CD4-positive, CD25-positive, alpha-beta regulatory T cell (primary cell): ENCODE measurements around the gene DTNB. TPM values are rescaled to one million over a fixed set of nuclear protein-coding genes. Genes with fewer than 3 reads are reported as not detected.

ENCODE experiments used
- ATAC-seq, 2 donors: fragments of 150-1000 bp; cut with Tn5 transposase; one replicate each; pipeline ENCODE4 v1.10.0; 2021; ENCODE audit warnings: low read depth in 2 of 2, moderate number of reproducible peaks in 2 of 2, moderate library complexity in 1 of 2
- DNase-seq, 3 donors: peaks; one replicate each; pipeline versions ENCODE4 v3.0.0 to v3.0.0-alpha.2; 2012 to 2022; ENCODE audit warnings: mixed read lengths in 1 of 3
- H3K27ac ChIP-seq: one replicate; pipeline ENCODE4 v1.7.0; 2013; ENCODE audit warnings: mild to moderate bottlenecking, low read length; ENCODE audit not compliant: insufficient read depth, poor library complexity, severe bottlenecking
- H3K27me3 ChIP-seq: one replicate; pipeline ENCODE4 v1.7.0; 2013; ENCODE audit warnings: low read length; ENCODE audit not compliant: control insufficient read depth, insufficient read depth
- H3K36me3 ChIP-seq: one replicate; pipeline ENCODE4 v1.7.0; 2013; ENCODE audit warnings: mild to moderate bottlenecking, low read length, moderate library complexity; ENCODE audit not compliant: control insufficient read depth, insufficient read depth
- H3K4me1 ChIP-seq: 2 replicates; pipeline ENCODE4 v1.7.0; 2013; ENCODE audit warnings: mild to moderate bottlenecking, low read length; ENCODE audit not compliant: insufficient read depth, control insufficient read depth, poor library complexity, severe bottlenecking
- H3K4me3 ChIP-seq: one replicate; pipeline ENCODE4 v1.7.0; 2013; ENCODE audit warnings: low read depth, mild to moderate bottlenecking, low read length, moderate library complexity
- H3K9me3 ChIP-seq, 2 experiments: 1 replicate in 1 of 2; 2 replicates in 1 of 2; pipeline ENCODE4 v1.7.0; 2013; ENCODE audit warnings: low read length in 2 of 2, mild to moderate bottlenecking in 1 of 2, moderate library complexity in 1 of 2; ENCODE audit not compliant: control insufficient read depth in 2 of 2
- H3K27ac Mint-ChIP-seq, 3 donors: one replicate each; pipeline ENCODE4 v1.8.0; 2020 to 2022; ENCODE audit warnings: mild to moderate bottlenecking in 3 of 3, mixed read lengths in 3 of 3, moderate library complexity in 2 of 3
- H3K27me3 Mint-ChIP-seq: one replicate; pipeline ENCODE4 v1.8.0; 2022; ENCODE audit warnings: mild to moderate bottlenecking, mixed read lengths
- H3K36me3 Mint-ChIP-seq: one replicate; pipeline ENCODE4 v1.8.0; 2020; ENCODE audit warnings: mixed read lengths
- H3K4me1 Mint-ChIP-seq, 4 donors: one replicate each; pipeline ENCODE4 v1.8.0; 2020 to 2022; ENCODE audit warnings: mixed read lengths in 4 of 4, mild to moderate bottlenecking in 1 of 4
- H3K4me3 Mint-ChIP-seq, 4 donors: one replicate each; pipeline ENCODE4 v1.8.0; 2020 to 2022; ENCODE audit warnings: mild to moderate bottlenecking in 4 of 4, mixed read lengths in 4 of 4, moderate library complexity in 3 of 4
- H3K9me3 Mint-ChIP-seq, 7 donors: one replicate each; pipeline ENCODE4 v1.8.0; 2020 to 2022; ENCODE audit warnings: mixed read lengths in 7 of 7, mild to moderate bottlenecking in 3 of 7, moderate library complexity in 2 of 7
- polyA plus RNA-seq, 4 donors: library from polyadenylated mRNA; unstranded; fragments of 300-500 nt; fragmentation: Illumina TruSeq; gene quantifications; one replicate each; pipeline ENCODE4 v1.2.3, GENCODE V29; 2021
- total RNA-seq: library from RNA; stranded (reverse); gene quantifications from one replicate; pipeline ENCODE4 v1.2.3, GENCODE V29; 2022

The DTNB gene
- total and polyA plus RNA-seq, 5 donors from 2014 or later, result 11.5 to 50.1 (median 15.0) TPM

DNA sequence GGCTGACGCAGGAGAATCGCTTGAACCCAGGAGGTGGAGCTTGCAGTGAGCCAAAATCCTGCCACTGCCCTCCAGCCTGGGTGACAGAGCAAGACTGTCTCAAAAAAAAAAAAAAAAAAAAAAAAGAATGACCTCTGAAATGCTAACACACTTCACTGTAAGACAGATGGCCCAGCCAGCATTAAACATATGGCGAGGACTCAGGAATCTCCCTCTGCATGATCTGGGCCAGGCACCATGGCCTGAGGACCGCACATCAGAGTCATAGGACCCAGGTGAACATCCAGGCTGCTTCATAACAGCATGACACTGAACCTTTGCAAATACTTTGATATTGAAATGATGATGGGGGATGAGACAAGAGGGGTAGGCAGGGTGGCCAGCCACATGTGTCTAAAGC is 275.6 kb downstream of the DTNB start:
- H3K4me3 Mint-ChIP-seq, result no peak overlapping the region
- Histone ChIP-seq H3K27ac (no peak overlapping the region), H3K4me3 (no peak overlapping the region), H3K4me1 (peaks cover 1% of the 10 kb centered on the region), H3K27me3 (no peaks in the 10 kb centered on the region), H3K9me3 (no peaks in the 10 kb centered on the region), H3K36me3 (no peaks in the 10 kb centered on the region)
- no peaks in the 10 kb centered on the region for H3K27me3 Mint-ChIP-seq
- peaks cover 4 to 12% (median 10%) of the 10 kb centered on the region in 4 donors for H3K4me1 Mint-ChIP-seq
- peak overlapping the region in 1 of 3 donors; percentile 28 for H3K27ac Mint-ChIP-seq
- ATAC-seq (no peak), DNase-seq (no peak)
- H3K9me3 Mint-ChIP-seq, result no peaks in the 10 kb centered on the region
- peaks cover 9% of the 10 kb centered on the region for H3K36me3 Mint-ChIP-seq

DNA sequence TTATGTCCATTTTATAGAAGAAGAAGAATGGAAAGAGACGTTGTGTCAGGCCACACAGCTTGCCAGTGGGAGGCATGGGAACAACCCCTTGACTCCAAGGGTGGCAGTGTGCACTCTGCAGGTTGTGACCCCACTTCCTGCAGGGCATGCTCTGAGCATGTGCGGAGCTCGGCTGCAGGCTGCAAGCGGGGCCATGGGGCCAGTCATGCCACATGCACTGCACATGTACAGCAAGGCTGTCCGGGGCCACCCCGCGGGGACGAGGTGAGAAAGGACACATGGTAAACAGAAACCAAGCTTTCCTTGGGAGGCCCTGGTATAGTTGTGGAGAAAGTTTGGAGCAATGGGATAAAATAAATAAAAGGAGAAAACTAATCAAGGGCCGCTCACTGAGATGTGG is 284.2 kb downstream of the DTNB start:
- Histone ChIP-seq H3K9me3 (no peaks in the 10 kb centered on the region), H3K27me3 (no peaks in the 10 kb centered on the region), H3K4me3 (no peak overlapping the region), H3K4me1 (no peaks in the 10 kb centered on the region), H3K36me3 (peaks cover 10% of the 10 kb centered on the region), H3K27ac (no peak overlapping the region)
- H3K27ac Mint-ChIP-seq, result peak overlapping the region in 1 of 3 donors; percentile 2
- H3K4me3 Mint-ChIP-seq, result no peak overlapping the region
- H3K4me1 Mint-ChIP-seq, result peaks cover 0 to 18% (median 6%) of the 10 kb centered on the region in 4 donors
- H3K27me3 Mint-ChIP-seq, result no peaks in the 10 kb centered on the region
- no peaks in the 10 kb centered on the region for H3K9me3 Mint-ChIP-seq
- ATAC-seq, result no peak
- no peak for DNase-seq
- peaks cover 43% of the 10 kb centered on the region for H3K36me3 Mint-ChIP-seq

DNA sequence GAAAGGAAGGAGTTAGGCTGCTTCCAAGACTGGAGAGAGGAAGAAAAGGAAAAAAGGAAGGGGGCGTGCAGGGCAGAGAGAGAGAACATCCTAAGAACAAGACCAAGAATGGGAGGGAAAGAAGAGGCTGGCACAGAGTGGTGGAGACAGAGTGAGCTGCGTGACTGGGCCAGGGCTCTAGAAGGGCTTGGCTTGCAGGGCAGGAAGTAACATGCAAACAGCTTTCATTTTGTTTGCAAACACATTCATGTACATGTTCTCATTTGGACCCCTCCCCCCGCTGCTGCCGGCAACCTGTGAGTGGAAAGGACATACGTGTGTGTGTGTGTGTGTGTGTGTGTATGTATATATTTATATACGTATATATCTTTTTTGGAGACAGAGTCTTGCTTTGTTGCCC is 284.9 kb downstream of the DTNB start:
- Mint-ChIP-seq H3K36me3 (peaks cover 41% of the 10 kb centered on the region), H3K27me3 (no peaks in the 10 kb centered on the region), H3K27ac (peak overlapping the region in 1 of 3 donors; percentile 78), H3K4me1 (peaks cover 0 to 18% (median 4%) of the 10 kb centered on the region in 4 donors), H3K9me3 (no peaks in the 10 kb centered on the region), H3K4me3 (peak overlapping the region in 1 of 4 donors; percentile 43)
- Histone ChIP-seq H3K36me3 (peaks cover 10% of the 10 kb centered on the region), H3K4me3 (no peak overlapping the region), H3K27ac (no peak overlapping the region), H3K9me3 (no peaks in the 10 kb centered on the region), H3K27me3 (no peaks in the 10 kb centered on the region), H3K4me1 (no peaks in the 10 kb centered on the region)
- ATAC-seq, result peak in 1 of 2 donors; percentile 45
- peak in 1 of 3 donors; percentile 68 for DNase-seq

DNA sequence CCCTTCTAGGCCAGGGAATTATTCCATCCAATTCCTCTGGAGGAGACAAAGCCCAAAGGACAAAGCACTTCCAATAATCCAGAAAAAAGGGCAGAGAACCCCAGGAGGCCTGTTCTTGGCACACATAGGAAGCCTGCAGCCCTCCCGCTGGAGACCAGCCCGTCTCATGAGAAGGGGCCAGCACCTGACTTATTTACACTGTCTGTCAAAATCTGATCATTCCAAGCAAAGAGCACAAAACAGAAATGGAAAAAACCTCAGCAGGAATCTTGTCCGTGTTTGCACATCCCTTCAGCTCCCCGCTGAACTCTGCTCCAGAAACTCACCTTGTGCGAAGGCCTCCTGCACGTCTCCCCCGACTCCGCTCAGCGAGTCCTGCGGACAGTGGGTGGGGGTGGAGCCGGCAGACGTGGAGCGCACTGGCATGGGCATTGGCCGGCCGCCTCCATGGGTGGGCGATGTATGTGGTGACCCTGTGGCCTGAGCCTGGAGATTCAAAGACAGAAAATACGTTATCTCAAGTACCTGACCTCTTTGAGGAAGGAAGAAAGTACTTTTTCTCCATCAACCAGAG is 285.4 kb downstream of the DTNB start:
- peak overlapping the region; percentile 62 to 78 (median 78) for H3K27ac Mint-ChIP-seq
- no peaks in the 10 kb centered on the region for H3K27me3 Mint-ChIP-seq
- no peaks in the 10 kb centered on the region for H3K27me3 ChIP-seq
- DNase-seq (no peak), ATAC-seq (no peak)
- peak overlapping the region in 1 of 4 donors; percentile 43 for H3K4me3 Mint-ChIP-seq
- no peaks in the 10 kb centered on the region for H3K9me3 ChIP-seq
- no peak overlapping the region for H3K4me3 ChIP-seq
- H3K4me1 Mint-ChIP-seq, result peaks cover 0 to 18% (median 4%) of the 10 kb centered on the region in 4 donors
- H3K27ac ChIP-seq, result no peak overlapping the region
- no peaks in the 10 kb centered on the region for H3K9me3 Mint-ChIP-seq
- H3K36me3 ChIP-seq, result peaks cover 10% of the 10 kb centered on the region
- peaks cover 41% of the 10 kb centered on the region for H3K36me3 Mint-ChIP-seq
- H3K4me1 ChIP-seq, result no peaks in the 10 kb centered on the region

DNA sequence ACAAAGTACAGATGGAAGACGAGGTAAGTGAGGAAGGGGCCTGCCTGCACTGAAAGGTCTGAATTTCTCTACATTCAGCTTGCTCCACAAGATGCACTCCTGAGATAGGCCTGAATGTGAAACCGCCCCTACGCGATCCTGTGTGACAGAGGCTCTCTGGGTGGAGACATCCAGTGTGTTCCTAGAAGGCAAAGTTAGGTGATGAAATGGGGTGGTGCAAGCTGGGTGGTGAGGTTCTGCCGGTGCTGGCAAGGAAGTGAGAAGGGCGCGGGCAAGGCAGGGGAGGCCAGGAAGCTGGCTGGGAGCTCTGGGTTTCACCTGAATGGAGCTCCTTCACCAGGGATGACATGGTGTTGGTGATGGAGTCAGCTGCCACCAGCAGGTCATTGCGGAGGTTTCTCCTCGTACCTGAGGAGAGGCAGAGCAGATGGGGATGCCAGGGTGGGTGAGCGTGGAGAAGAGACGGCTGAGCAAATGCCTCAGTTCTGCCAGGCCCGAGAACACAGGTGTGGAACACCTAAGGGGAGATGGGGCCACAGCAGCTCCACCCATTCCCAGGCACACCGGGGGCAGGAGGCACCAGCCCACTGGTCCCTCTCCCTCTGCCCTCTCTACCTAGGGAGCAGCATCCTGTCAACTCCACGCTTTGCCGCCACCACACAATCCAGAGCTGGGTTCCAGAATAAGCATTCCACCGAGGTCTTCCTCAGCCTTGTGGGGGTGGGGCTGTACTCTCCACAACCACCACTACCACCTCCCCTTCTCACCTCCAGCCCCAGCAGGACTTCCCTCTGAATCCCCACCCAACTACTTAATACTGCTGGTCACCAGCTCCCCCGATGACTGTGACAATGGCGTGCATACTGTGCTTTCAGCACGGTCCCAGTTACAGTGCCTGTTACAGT is 286.2 kb downstream of the DTNB start:
- Mint-ChIP-seq H3K27ac (peak overlapping the region in 1 of 3 donors; percentile 61), H3K9me3 (no peaks in the 10 kb centered on the region), H3K4me3 (peak overlapping the region in 1 of 4 donors; percentile 50), H3K36me3 (peaks cover 42% of the 10 kb centered on the region), H3K4me1 (peaks cover 0 to 16% (median 6%) of the 10 kb centered on the region in 4 donors), H3K27me3 (no peaks in the 10 kb centered on the region)
- Histone ChIP-seq H3K9me3 (no peaks in the 10 kb centered on the region), H3K36me3 (peaks cover 10% of the 10 kb centered on the region), H3K27me3 (no peaks in the 10 kb centered on the region), H3K4me1 (no peaks in the 10 kb centered on the region), H3K27ac (no peak overlapping the region), H3K4me3 (no peak overlapping the region)
- ATAC-seq (no peak), DNase-seq (peak in 1 of 3 donors; percentile 38)

DNA sequence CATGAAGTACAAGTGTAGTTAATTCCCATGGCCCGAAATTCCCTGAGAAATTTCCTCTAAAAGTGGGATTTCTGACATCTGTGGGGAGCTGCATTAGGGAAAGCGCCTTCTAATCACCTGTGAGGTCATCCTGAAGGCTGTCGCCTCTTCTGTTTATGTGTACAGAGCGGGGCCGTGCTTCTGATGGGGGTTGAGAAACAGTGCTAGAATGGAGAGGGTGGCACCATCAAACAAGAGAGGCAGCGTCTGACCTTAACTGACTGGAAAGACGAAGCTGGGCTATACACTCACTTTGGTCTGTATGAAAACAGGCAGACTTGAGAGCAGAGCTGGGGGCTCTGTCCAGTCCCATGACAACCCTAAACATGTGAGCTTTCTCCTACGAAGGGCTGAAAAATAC is 287.5 kb downstream of the DTNB start:
- Histone ChIP-seq H3K9me3 (no peaks in the 10 kb centered on the region), H3K4me3 (no peak overlapping the region), H3K27me3 (no peaks in the 10 kb centered on the region), H3K27ac (no peak overlapping the region), H3K36me3 (peaks cover 10% of the 10 kb centered on the region), H3K4me1 (no peaks in the 10 kb centered on the region)
- Mint-ChIP-seq H3K9me3 (peaks cover 0 to 2% (median 0%) of the 10 kb centered on the region in 7 donors), H3K4me1 (peaks cover 0 to 16% (median 9%) of the 10 kb centered on the region in 4 donors), H3K4me3 (no peak overlapping the region), H3K27me3 (no peaks in the 10 kb centered on the region), H3K36me3 (peaks cover 49% of the 10 kb centered on the region), H3K27ac (no peak overlapping the region)
- no peak for ATAC-seq
- DNase-seq, result no peak

DNA sequence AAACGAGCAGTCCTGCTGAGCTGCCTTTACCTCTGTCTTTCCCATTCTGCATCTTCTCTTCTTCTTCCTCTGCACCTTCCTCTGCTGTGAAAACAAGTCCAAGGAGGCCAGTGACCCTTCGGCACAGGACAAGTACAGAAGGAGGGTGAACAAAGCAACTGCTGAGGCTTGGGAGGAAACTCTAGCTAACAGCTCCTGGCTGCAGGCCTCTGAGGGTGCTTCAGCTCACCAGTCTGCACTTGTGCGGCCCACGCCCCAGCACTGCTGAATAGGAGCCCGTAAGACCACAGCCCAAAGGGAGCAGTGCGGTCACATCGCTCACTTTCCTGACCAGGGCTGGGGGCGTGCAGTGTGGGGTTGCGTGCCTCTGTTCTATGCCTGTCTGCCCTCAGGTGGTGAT is 289.6 kb downstream of the DTNB start:
- Mint-ChIP-seq H3K36me3 (peaks cover 43% of the 10 kb centered on the region), H3K4me1 (peaks cover 0 to 23% (median 10%) of the 10 kb centered on the region in 4 donors), H3K27me3 (no peaks in the 10 kb centered on the region), H3K4me3 (no peak overlapping the region), H3K9me3 (peaks cover 0 to 2% (median 0%) of the 10 kb centered on the region in 7 donors), H3K27ac (peak overlapping the region in 1 of 3 donors; percentile 32)
- no peaks in the 10 kb centered on the region for H3K9me3 ChIP-seq
- peaks cover 3% of the 10 kb centered on the region for H3K4me1 ChIP-seq
- no peaks in the 10 kb centered on the region for H3K27me3 ChIP-seq
- no peak overlapping the region for H3K27ac ChIP-seq
- no peak for DNase-seq
- no peak overlapping the region for H3K4me3 ChIP-seq
- H3K36me3 ChIP-seq, result peaks cover 10% of the 10 kb centered on the region
- ATAC-seq, result no peak
